Measurements from ENCODE around the gene HLA-DMA. TPM values are rescaled to one million over a fixed set of nuclear protein-coding genes. Genes with fewer than 3 reads are reported as not detected.

Gene HLA-DMA
- 10 to 100 TPM; 10.7 to 41.5 (median 27.3) TPM for total RNA-seq

DNA sequence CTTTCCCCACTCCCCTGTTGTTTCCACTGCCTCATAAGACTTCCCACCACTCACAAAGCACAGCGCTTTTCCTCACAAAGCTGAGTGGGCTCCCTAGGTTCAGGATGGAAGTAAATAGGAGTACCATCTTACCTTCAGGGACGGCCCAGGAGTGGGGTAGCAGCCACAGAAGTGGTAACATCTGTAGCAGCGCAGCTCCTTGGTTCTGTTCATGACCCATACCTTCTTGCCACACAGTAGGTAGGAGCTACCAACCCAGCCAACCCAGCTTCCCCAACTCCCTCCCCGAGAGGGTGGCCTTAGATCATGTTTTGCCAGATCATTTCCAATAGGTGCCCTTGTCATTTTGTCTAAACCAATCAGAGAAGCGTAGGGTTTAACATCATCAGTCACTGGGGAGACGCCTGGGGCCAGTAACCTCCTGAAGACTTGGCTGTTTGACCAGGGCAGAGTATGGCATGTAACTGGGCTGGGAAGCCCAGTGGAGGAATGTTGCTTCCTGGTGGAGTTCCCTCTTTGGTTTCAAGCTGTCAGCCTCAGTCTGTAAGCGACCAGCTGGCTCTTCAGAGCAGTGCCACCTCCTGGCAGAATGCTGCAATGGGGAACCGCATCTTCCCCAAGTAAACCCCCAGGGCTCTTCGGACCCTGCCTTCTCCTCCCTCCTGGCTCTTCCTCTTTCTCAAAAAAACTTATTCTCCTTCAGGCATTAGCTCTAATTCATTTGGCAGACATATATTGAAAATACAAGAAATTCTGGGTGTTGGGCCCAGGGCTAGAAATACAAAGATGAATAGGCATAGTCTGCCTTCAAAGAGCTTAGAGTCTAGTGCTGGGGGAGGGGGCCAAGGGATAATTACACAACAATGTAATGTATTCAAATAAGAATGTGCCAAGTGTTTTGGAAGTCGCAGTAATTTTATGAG lies at the start of gene HLA-DMA:
Gene HLA-DMA, minus strand, starts transcription at position 281 of the 923 bp plus-strand sequence. Its CDS starts 61 bp downstream, at position 220.
- H3K27ac ChIP-seq: peak within 1 kb of the TSS; percentile 45 to 74 (median 67)
- H3K27me3 ChIP-seq: no peaks in the 10 kb centered on the region
- no peaks in the 10 kb centered on the region for H3K36me3 ChIP-seq
- TF ChIP-seq CTCF (IDR thresholded peaks at IDR 0.05) (peak; percentile 41 to 83 (median 76)), POLR2A (IDR thresholded peaks at IDR 0.05) (peak in 1 of 2 donors; percentile 71)
- intact Hi-C loops (cut with DNase I): no loop called here
- H3K9me3 ChIP-seq: no peaks in the 10 kb centered on the region
- H3K4me1 ChIP-seq: peaks cover 3 to 9% of the 10 kb centered on the region in 2 donors
- DNase-seq: peak; percentile 89 to 91
- 31 to 49% methylated on average over 9 to 10 of the region's 10 CpGs for WGBS, 2 donors
- no peak within 1 kb of the TSS for H3K4me3 ChIP-seq (replicated peaks in 1 of 3)

GRCh38 chr6:33001685-33002084 lies 48.8 kb upstream of the HLA-DMA start:
- DNase-seq: no peak
- intact Hi-C loops (cut with DNase I): no loop called here
- Histone ChIP-seq H3K27me3 (no peaks in the 10 kb centered on the region), H3K27ac (no peak overlapping the region), H3K4me1 (no peaks in the 10 kb centered on the region), H3K36me3 (no peaks in the 10 kb centered on the region), H3K4me3 (replicated peaks in 1 of 3) (no peak overlapping the region), H3K9me3 (no peaks in the 10 kb centered on the region)
- no peak for TF ChIP-seq POLR2A (IDR thresholded peaks at IDR 0.05)
- no peak for TF ChIP-seq CTCF (IDR thresholded peaks at IDR 0.05)
- 67 to 78% methylated on average over 4 of the region's 4 CpGs for whole genome bisulfite sequencing, 2 donors

GRCh38 chr6:33000055-33000454 lies 47.2 kb upstream of the HLA-DMA start:
- 39 to 42% methylated on average over 8 of the region's 8 CpGs for WGBS, 2 donors
- H3K4me3 ChIP-seq (replicated peaks in 1 of 3): no peak overlapping the region
- no peak overlapping the region for H3K27ac ChIP-seq
- H3K9me3 ChIP-seq: no peaks in the 10 kb centered on the region
- TF ChIP-seq CTCF (IDR thresholded peaks at IDR 0.05) (no peak), POLR2A (IDR thresholded peaks at IDR 0.05) (no peak)
- no peak for DNase-seq
- no peaks in the 10 kb centered on the region for H3K27me3 ChIP-seq
- intact Hi-C loops (cut with DNase I): no loop called here
- no peaks in the 10 kb centered on the region for H3K36me3 ChIP-seq
- no peaks in the 10 kb centered on the region for H3K4me1 ChIP-seq

- no peak overlapping the region for H3K4me3 ChIP-seq (replicated peaks in 1 of 3)
- WGBS, 2 donors: 42 to 46% methylated on average over 2 of the region's 2 CpGs
Observed at GRCh38 chr6:32995448-32995847, 42.6 kb upstream of the HLA-DMA start.

More at GRCh38 chr6:32995448-32995847, 42.6 kb upstream of the HLA-DMA start:
- intact Hi-C loops (cut with DNase I): no loop called here
- no peak overlapping the region for H3K27ac ChIP-seq
- no peak for DNase-seq
- no peak for TF ChIP-seq POLR2A (IDR thresholded peaks at IDR 0.05)
- TF ChIP-seq CTCF (IDR thresholded peaks at IDR 0.05): no peak
- H3K36me3 ChIP-seq: no peaks in the 10 kb centered on the region
- no peaks in the 10 kb centered on the region for H3K4me1 ChIP-seq
- H3K9me3 ChIP-seq: no peaks in the 10 kb centered on the region
- no peaks in the 10 kb centered on the region for H3K27me3 ChIP-seq

Data from thyroid gland (tissue), 4 donors.